GM18873 (cell line): Measurements from ENCODE around the gene ZNF700.
"Not testable (repeated sequence)": the region's sequence is repeated elsewhere in the genome, so short reads cannot be mapped to it uniquely, and the experiment has no call there.

ENCODE experiments used
- ATAC-seq: cut with Tn5 transposase; IDR thresholded peaks from one replicate; pipeline ENCODE4 v1.9.1; 2021; ENCODE audit warnings: mild to moderate bottlenecking, moderate library complexity, moderate number of reproducible peaks; ENCODE audit not compliant: unreplicated experiment, low FRiP score

The ZNF700 gene

GRCh38 chr19:11935829-11936228 lies 10.9 kb downstream of the ZNF700 start:
- ATAC-seq, result not testable (repeated sequence)

GRCh38 chr19:11938383-11938782 lies 13.5 kb downstream of the ZNF700 start:
- ATAC-seq, result not testable (repeated sequence)

GRCh38 chr19:11941361-11941887 lies 16.5 kb downstream of the ZNF700 start:
- ATAC-seq, result not testable (repeated sequence)

- ATAC-seq, result no peak
These were observed 17.3 kb downstream of the ZNF700 start for GRCh38 chr19:11942008-11942842.

- ATAC-seq, result no peak
These were observed 17.9 kb downstream of the ZNF700 start for GRCh38 chr19:11942843-11943108.

GRCh38 chr19:11944656-11945055 lies 19.7 kb downstream of the ZNF700 start:
- no peak for ATAC-seq

GRCh38 chr19:11948646-11949045 lies 23.7 kb downstream of the ZNF700 start:
- no peak for ATAC-seq

- no peak for ATAC-seq
These were observed 24.3 kb downstream of the ZNF700 start for GRCh38 chr19:11949201-11949600.

- not testable (repeated sequence) for ATAC-seq
These were observed 24.7 kb downstream of the ZNF700 start for GRCh38 chr19:11949614-11950080.

- ATAC-seq, result no peak
These were observed 25.4 kb downstream of the ZNF700 start for GRCh38 chr19:11950312-11950711.

GRCh38 chr19:11963566-11964355 lies 38.9 kb downstream of the ZNF700 start:
- ATAC-seq, result no peak

- no peak for ATAC-seq
These were observed 39.6 kb downstream of the ZNF700 start for GRCh38 chr19:11964496-11964857.

GRCh38 chr19:11964858-11965645 lies 40.1 kb downstream of the ZNF700 start, which contains the start of gene ZNF763:
Gene ZNF763 (plus strand): TSS chr19:11965040. CDS start chr19:11965209, 169 bp downstream.
- peak; percentile 86 for ATAC-seq

- ATAC-seq, result no peak
These were observed 45.3 kb downstream of the ZNF700 start for GRCh38 chr19:11970174-11970573.

- no peak for ATAC-seq
These were observed 46.1 kb downstream of the ZNF700 start for GRCh38 chr19:11971041-11971440.

- no peak for ATAC-seq
These were observed 48.3 kb downstream of the ZNF700 start for GRCh38 chr19:11973019-11973810.

- no peak for ATAC-seq
These were observed 53.7 kb downstream of the ZNF700 start for GRCh38 chr19:11978492-11979100.

- no peak for ATAC-seq
These were observed 54.6 kb downstream of the ZNF700 start for GRCh38 chr19:11979527-11979926.

GRCh38 chr19:11982526-11982925 lies 57.6 kb downstream of the ZNF700 start:
- no peak for ATAC-seq
